ENCODE results near the gene RNF182.

DNA sequence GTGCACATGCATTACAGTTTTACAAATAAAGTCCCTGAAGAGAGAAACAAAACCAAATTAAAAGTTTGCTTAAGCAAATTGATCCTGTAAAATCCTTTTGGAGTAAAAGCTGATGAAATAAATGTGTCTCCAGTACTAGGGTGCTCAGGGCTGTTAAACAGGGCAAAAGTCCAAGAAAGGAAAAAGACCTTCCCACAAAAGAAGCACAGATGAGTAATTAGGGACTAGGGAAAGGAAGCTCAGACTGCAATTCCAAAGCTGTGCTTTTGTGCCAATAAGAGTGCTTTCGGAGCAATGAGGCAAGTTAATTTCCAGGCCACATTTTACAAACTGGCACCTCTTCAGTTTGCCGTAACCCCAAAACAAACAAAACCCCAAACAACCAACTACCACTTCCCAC, 10.4 kb upstream of the RNF182 start:
- TF ChIP-seq, protein P1, sequence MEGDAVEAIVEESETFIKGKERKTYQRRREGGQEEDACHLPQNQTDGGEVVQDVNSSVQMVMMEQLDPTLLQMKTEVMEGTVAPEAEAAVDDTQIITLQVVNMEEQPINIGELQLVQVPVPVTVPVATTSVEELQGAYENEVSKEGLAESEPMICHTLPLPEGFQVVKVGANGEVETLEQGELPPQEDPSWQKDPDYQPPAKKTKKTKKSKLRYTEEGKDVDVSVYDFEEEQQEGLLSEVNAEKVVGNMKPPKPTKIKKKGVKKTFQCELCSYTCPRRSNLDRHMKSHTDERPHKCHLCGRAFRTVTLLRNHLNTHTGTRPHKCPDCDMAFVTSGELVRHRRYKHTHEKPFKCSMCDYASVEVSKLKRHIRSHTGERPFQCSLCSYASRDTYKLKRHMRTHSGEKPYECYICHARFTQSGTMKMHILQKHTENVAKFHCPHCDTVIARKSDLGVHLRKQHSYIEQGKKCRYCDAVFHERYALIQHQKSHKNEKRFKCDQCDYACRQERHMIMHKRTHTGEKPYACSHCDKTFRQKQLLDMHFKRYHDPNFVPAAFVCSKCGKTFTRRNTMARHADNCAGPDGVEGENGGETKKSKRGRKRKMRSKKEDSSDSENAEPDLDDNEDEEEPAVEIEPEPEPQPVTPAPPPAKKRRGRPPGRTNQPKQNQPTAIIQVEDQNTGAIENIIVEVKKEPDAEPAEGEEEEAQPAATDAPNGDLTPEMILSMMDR (IDR thresholded peaks at IDR 0.05), result no peak
- TF ChIP-seq POLR2A (IDR thresholded peaks at IDR 0.05), result no peak

All from prostate gland (tissue), 2 donors.